MM.1S (cell line): ENCODE measurements around the gene ARHGDIB.

Experiments
- EZH2 ChIP-seq: fragments of 300-600 bp; sonication (generic); optimal IDR thresholded peaks from 2 replicates; pipeline ENCODE3; 2017; ENCODE audit warnings: low read depth, mild to moderate bottlenecking, antibody characterized with exemption, low read length, mixed read lengths
- TF ChIP-seq, protein P1 (sequence below): fragments of 300-600 bp; sonication (generic); IDR thresholded peaks from 2 replicates; pipeline ENCODE4 v1.5.1; 2016; ENCODE audit warnings: antibody characterized with exemption, low read length, mixed read lengths

DNA sequence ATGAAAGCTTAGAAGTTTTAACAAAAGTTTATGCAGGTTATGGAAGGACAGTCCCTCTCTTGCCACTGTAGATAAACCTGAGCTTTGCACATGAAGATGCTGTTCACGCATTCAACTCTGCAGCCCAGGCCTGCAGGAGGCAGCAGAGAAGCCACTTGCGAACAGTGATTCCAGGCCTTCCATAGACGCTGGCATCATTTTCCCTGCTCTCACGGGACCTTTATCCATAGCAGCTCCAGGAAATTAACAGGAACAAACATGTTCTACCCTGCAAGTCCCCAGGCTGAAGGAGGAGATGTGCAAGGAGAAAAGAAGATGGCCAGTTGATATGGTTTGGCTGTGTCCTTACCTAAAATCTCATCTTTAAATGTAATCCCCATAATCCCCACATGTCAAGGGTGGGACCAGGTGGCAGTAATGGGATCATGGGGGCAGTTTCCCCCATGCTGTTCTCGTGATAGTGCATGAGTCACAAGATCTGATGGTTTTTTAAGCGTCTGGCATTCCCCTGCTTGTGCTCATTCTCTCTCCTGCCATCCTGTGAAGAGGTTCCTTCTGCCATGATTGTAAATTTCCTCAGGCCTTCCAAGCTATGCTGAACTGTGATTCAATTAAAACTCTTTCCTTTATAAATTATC is 25.1 kb downstream of the ARHGDIB start:
- TF ChIP-seq, protein P1, sequence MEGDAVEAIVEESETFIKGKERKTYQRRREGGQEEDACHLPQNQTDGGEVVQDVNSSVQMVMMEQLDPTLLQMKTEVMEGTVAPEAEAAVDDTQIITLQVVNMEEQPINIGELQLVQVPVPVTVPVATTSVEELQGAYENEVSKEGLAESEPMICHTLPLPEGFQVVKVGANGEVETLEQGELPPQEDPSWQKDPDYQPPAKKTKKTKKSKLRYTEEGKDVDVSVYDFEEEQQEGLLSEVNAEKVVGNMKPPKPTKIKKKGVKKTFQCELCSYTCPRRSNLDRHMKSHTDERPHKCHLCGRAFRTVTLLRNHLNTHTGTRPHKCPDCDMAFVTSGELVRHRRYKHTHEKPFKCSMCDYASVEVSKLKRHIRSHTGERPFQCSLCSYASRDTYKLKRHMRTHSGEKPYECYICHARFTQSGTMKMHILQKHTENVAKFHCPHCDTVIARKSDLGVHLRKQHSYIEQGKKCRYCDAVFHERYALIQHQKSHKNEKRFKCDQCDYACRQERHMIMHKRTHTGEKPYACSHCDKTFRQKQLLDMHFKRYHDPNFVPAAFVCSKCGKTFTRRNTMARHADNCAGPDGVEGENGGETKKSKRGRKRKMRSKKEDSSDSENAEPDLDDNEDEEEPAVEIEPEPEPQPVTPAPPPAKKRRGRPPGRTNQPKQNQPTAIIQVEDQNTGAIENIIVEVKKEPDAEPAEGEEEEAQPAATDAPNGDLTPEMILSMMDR: peak; percentile 43
- TF ChIP-seq EZH2: no peak
